ENCODE data around the gene ZBTB26. TPM values are rescaled to one million over a fixed set of nuclear protein-coding genes. Genes with fewer than 3 reads are reported as not detected.

The ZBTB26 gene
- total RNA-seq, 3 donors from 2014 or later (not counting 1 experiment from before 2014, with no cell fraction given) = 7.8 to 12.2 (median 9.2) TPM

- intact Hi-C loops (cut with micrococcal nuclease) = no loop called here
- Histone ChIP-seq H3K27me3 (ENCODE audit: control insufficient read depth, insufficient read depth, low read length) (no peaks in the 10 kb centered on the region), H3K4me3 (ENCODE audit: low read length) (no peak overlapping the region), H3K4me1 (ENCODE audit: control insufficient read depth, insufficient read depth, low read length) (no peaks in the 10 kb centered on the region), H3K36me3 (ENCODE audit: control insufficient read depth, insufficient read depth, low read length) (peaks cover 3% of the 10 kb centered on the region), H3K9me3 (ENCODE audit: control insufficient read depth, insufficient read depth, low read length) (no peaks in the 10 kb centered on the region), H3K27ac (ENCODE audit: low read length) (no peak overlapping the region)
- 100% methylated on average over 1 of the region's 1 CpG for WGBS (ENCODE audit: insufficient coverage)
- Mint-ChIP-seq H3K4me3 (no peak overlapping the region), H3K4me1 (peaks cover 0 to 5% of the 10 kb centered on the region in 2 donors), H3K27me3 (ENCODE audit: low read depth in 2 of 2) (no peaks in the 10 kb centered on the region), H3K36me3 (peaks cover 15% of the 10 kb centered on the region), H3K9me3 (peaks cover 0 to 2% of the 10 kb centered on the region in 2 donors), H3K27ac (no peak overlapping the region)
- ATAC-seq = no peak
- no peak for DNase-seq
- no peak for TF ChIP-seq CTCF (IDR thresholded peaks at IDR 0.05)
These were observed 29.8 kb upstream of the ZBTB26 start for GRCh38 chr9:122961139-122961538.

- ATAC-seq (no peak), DNase-seq (no peak)
- no peaks in the 10 kb centered on the region for H3K9me3 ChIP-seq (ENCODE audit: control insufficient read depth, insufficient read depth, low read length)
- TF ChIP-seq CTCF (IDR thresholded peaks at IDR 0.05) = no peak
- H3K4me3 ChIP-seq (ENCODE audit: low read length) = no peak overlapping the region
- H3K4me1 ChIP-seq (ENCODE audit: control insufficient read depth, insufficient read depth, low read length) = no peaks in the 10 kb centered on the region
- intact Hi-C loops (cut with micrococcal nuclease) = no loop called here
- Mint-ChIP-seq H3K27me3 (ENCODE audit: low read depth in 2 of 2) (no peaks in the 10 kb centered on the region), H3K4me1 (peaks cover 14 to 16% of the 10 kb centered on the region in 2 donors), H3K36me3 (peaks cover 14% of the 10 kb centered on the region), H3K4me3 (no peak overlapping the region), H3K27ac (no peak overlapping the region), H3K9me3 (peaks cover 0 to 2% of the 10 kb centered on the region in 2 donors)
- peaks cover 3% of the 10 kb centered on the region for H3K36me3 ChIP-seq (ENCODE audit: control insufficient read depth, insufficient read depth, low read length)
- no peak overlapping the region for H3K27ac ChIP-seq (ENCODE audit: low read length)
- no peaks in the 10 kb centered on the region for H3K27me3 ChIP-seq (ENCODE audit: control insufficient read depth, insufficient read depth, low read length)
These were observed 24.6 kb upstream of the ZBTB26 start for GRCh38 chr9:122955961-122956360.

GRCh38 chr9:122954253-122954691, 23.0 kb upstream of the ZBTB26 start:
- Histone ChIP-seq H3K4me3 (ENCODE audit: low read length) (no peak overlapping the region), H3K27me3 (ENCODE audit: control insufficient read depth, insufficient read depth, low read length) (no peaks in the 10 kb centered on the region), H3K4me1 (ENCODE audit: control insufficient read depth, insufficient read depth, low read length) (no peaks in the 10 kb centered on the region), H3K27ac (ENCODE audit: low read length) (no peak overlapping the region), H3K9me3 (ENCODE audit: control insufficient read depth, insufficient read depth, low read length) (no peaks in the 10 kb centered on the region), H3K36me3 (ENCODE audit: control insufficient read depth, insufficient read depth, low read length) (no peaks in the 10 kb centered on the region)
- no peak overlapping the region for H3K4me3 Mint-ChIP-seq
- H3K9me3 Mint-ChIP-seq = no peaks in the 10 kb centered on the region
- DNase-seq = no peak
- H3K27ac Mint-ChIP-seq = no peak overlapping the region
- H3K36me3 Mint-ChIP-seq = no peaks in the 10 kb centered on the region
- intact Hi-C loops (cut with micrococcal nuclease) = no loop called here
- ATAC-seq = no peak
- TF ChIP-seq CTCF (IDR thresholded peaks at IDR 0.05) = no peak
- peaks cover 21 to 25% of the 10 kb centered on the region in 2 donors for H3K4me1 Mint-ChIP-seq
- no peaks in the 10 kb centered on the region for H3K27me3 Mint-ChIP-seq (ENCODE audit: low read depth in 2 of 2)

GRCh38 chr9:122951056-122951455, 19.7 kb upstream of the ZBTB26 start:
- Mint-ChIP-seq H3K4me1 (peaks cover 28 to 42% of the 10 kb centered on the region in 2 donors), H3K36me3 (no peaks in the 10 kb centered on the region), H3K27me3 (ENCODE audit: low read depth in 2 of 2) (no peaks in the 10 kb centered on the region), H3K4me3 (no peak overlapping the region), H3K27ac (no peak overlapping the region), H3K9me3 (no peaks in the 10 kb centered on the region)
- ATAC-seq = no peak
- H3K27ac ChIP-seq (ENCODE audit: low read length) = no peak overlapping the region
- no peak for DNase-seq
- intact Hi-C loops (cut with micrococcal nuclease) = no loop called here
- H3K4me3 ChIP-seq (ENCODE audit: low read length) = no peak overlapping the region
- no peaks in the 10 kb centered on the region for H3K27me3 ChIP-seq (ENCODE audit: control insufficient read depth, insufficient read depth, low read length)
- H3K4me1 ChIP-seq (ENCODE audit: control insufficient read depth, insufficient read depth, low read length) = no peaks in the 10 kb centered on the region
- H3K36me3 ChIP-seq (ENCODE audit: control insufficient read depth, insufficient read depth, low read length) = no peaks in the 10 kb centered on the region
- TF ChIP-seq CTCF (IDR thresholded peaks at IDR 0.05) = no peak
- 80% methylated on average over 1 of the region's 1 CpG for WGBS (ENCODE audit: insufficient coverage)
- no peaks in the 10 kb centered on the region for H3K9me3 ChIP-seq (ENCODE audit: control insufficient read depth, insufficient read depth, low read length)

Measured in natural killer cell (primary cell).